Endodermal cell (in vitro differentiated cells): ENCODE measurements around the gene TMTC1. TPM values are rescaled to one million over a fixed set of nuclear protein-coding genes. Genes with fewer than 3 reads are reported as not detected.
A peak's percentile ranks its signal among the peaks of the same experiment; 100 is the strongest.

Source experiments
- DNase-seq: peaks from one replicate; pipeline ENCODE4 v3.0.0-alpha.2; 2017
- H3K27ac ChIP-seq: 2 replicates; pipeline ENCODE4 v1.5.1; 2013; ENCODE audit warnings: mild to moderate bottlenecking, low read depth, low read length, moderate library complexity
- H3K27me3 ChIP-seq: 2 replicates; pipeline ENCODE4 v1.6.1; 2013; ENCODE audit warnings: mild to moderate bottlenecking, low read length, moderate library complexity; ENCODE audit not compliant: insufficient read depth, control insufficient read depth, poor library complexity, severe bottlenecking
- H3K36me3 ChIP-seq: 2 replicates; pipeline ENCODE4 v1.7.0; 2013; ENCODE audit warnings: mild to moderate bottlenecking, low read length, moderate library complexity; ENCODE audit not compliant: control insufficient read depth, insufficient read depth
- H3K4me1 ChIP-seq: one replicate; pipeline ENCODE4 v1.7.0; 2013; ENCODE audit warnings: low read length; ENCODE audit not compliant: control insufficient read depth, insufficient read depth
- H3K4me3 ChIP-seq: 2 replicates; pipeline ENCODE4 v1.5.1; 2013; ENCODE audit warnings: mild to moderate bottlenecking, low read length, moderate library complexity
- H3K9ac ChIP-seq: 2 replicates; pipeline ENCODE4 v1.6.1; 2013; ENCODE audit warnings: mild to moderate bottlenecking, low read length, moderate library complexity; ENCODE audit not compliant: poor library complexity, severe bottlenecking; ENCODE audit errors: extremely low read depth
- H3K9me3 ChIP-seq: 2 replicates; pipeline ENCODE4 v1.6.1; 2013; ENCODE audit warnings: mild to moderate bottlenecking, low read length, moderate library complexity; ENCODE audit not compliant: control insufficient read depth
- H3K27ac Mint-ChIP-seq: 2 replicates; pipeline ENCODE4 v1.8.0; 2020; ENCODE audit warnings: mixed read lengths
- H3K27me3 Mint-ChIP-seq: 2 replicates; pipeline ENCODE4 v1.8.0; 2021; ENCODE audit warnings: mild to moderate bottlenecking, mixed read lengths; ENCODE audit not compliant: insufficient read depth
- H3K36me3 Mint-ChIP-seq: 2 replicates; pipeline ENCODE4 v1.8.0; 2020; ENCODE audit warnings: low read depth, mixed read lengths
- H3K4me1 Mint-ChIP-seq: 2 replicates; pipeline ENCODE4 v1.8.0; 2020; ENCODE audit warnings: mixed read lengths
- H3K4me3 Mint-ChIP-seq: 2 replicates; pipeline ENCODE4 v1.8.0; 2020; ENCODE audit warnings: mild to moderate bottlenecking, moderate library complexity, mixed read lengths
- H3K9me3 Mint-ChIP-seq: 2 replicates; pipeline ENCODE4 v1.8.0; 2020; ENCODE audit warnings: mild to moderate bottlenecking, mixed read lengths
- WGBS, 2 experiments: methylation state at CpG; one replicate each; pipeline versions ENCODE4 v1.1.5 to v1.1.7; 2013; ENCODE audit warnings: missing lambda C conversion rate in 2 of 2, mixed read lengths in 1 of 2; ENCODE audit not compliant: insufficient coverage in 1 of 2, insufficient read length in 1 of 2; 5-methylcytosine and 5-hydroxymethylcytosine counted together
- total RNA-seq, 2 donors: library from RNA; stranded (reverse); fragmentation: NEBNext Ultra II Directional in 1 of 2; extraction: Animal tissue kit (Norgen Biotek cat#: 25700) in 1 of 2; gene quantifications; 2 replicates in 1 of 2; 3 replicates in 1 of 2; pipeline ENCODE4 v1.2.1, GENCODE V29; 2021
- TF ChIP-seq, protein P1 (sequence below): fragments of 200-600 bp; sonication (generic); conservative IDR thresholded peaks from 2 replicates; pipeline ENCODE4 v1.5.0; 2021; ENCODE audit warnings: antibody characterized with exemption, mild to moderate bottlenecking

The TMTC1 gene
- total RNA-seq, 2 donors from 2014 or later, result 31.6 to 71.0 TPM

DNA sequence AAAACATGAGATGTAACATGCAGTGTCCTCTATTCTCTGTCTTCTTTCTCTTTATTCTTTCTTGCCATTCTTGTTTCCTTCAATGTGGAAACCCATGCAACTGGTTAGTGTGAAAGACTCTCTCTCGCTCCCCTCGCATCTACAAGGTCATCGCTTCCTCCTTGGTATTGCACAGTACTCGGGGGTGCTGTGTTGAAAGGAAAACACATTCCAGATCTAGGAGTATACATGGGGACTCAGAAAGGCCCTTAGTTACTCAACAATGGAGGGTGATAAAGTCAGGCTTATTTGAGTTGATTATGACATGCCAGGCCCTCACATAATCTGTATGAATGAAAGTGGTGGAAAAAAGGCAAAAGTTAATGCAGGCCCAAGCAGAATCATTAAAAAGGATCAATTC is 210.8 kb downstream of the TMTC1 start:
- Histone ChIP-seq H3K9ac (no peak overlapping the region), H3K4me3 (no peak overlapping the region), H3K4me1 (peaks cover 16% of the 10 kb centered on the region), H3K9me3 (no peaks in the 10 kb centered on the region), H3K36me3 (peaks cover 23% of the 10 kb centered on the region), H3K27me3 (no peaks in the 10 kb centered on the region), H3K27ac (no peak overlapping the region)
- TF ChIP-seq, protein P1, sequence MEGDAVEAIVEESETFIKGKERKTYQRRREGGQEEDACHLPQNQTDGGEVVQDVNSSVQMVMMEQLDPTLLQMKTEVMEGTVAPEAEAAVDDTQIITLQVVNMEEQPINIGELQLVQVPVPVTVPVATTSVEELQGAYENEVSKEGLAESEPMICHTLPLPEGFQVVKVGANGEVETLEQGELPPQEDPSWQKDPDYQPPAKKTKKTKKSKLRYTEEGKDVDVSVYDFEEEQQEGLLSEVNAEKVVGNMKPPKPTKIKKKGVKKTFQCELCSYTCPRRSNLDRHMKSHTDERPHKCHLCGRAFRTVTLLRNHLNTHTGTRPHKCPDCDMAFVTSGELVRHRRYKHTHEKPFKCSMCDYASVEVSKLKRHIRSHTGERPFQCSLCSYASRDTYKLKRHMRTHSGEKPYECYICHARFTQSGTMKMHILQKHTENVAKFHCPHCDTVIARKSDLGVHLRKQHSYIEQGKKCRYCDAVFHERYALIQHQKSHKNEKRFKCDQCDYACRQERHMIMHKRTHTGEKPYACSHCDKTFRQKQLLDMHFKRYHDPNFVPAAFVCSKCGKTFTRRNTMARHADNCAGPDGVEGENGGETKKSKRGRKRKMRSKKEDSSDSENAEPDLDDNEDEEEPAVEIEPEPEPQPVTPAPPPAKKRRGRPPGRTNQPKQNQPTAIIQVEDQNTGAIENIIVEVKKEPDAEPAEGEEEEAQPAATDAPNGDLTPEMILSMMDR, result no peak
- Mint-ChIP-seq H3K27me3 (no peaks in the 10 kb centered on the region), H3K36me3 (peaks cover 43% of the 10 kb centered on the region), H3K27ac (no peak overlapping the region), H3K9me3 (no peaks in the 10 kb centered on the region), H3K4me1 (peaks cover 31% of the 10 kb centered on the region), H3K4me3 (no peak overlapping the region)
- 71 to 90% methylated on average over 2 to 4 of the region's 4 CpGs for WGBS, 2 experiments
- DNase-seq, result no peak

DNA sequence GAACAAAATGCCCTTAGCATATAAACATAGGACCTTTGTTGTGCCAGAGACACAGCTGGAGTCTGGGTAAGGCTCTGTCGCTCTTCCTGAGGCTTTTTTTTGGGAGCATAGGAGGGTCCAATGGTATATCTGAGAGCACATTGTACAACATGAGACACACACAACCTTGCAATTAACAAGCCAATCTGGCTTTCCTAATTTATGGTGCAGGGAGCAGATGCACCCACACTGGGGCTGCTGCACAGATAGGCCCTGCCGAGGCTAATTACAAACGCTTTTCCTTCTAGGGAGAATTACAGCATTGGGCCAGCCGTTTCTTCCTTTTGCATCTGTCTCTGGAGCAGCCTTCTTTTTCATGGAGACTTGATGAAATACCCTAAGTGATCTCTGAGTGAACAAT is 211.3 kb downstream of the TMTC1 start:
- Mint-ChIP-seq H3K36me3 (peaks cover 42% of the 10 kb centered on the region), H3K27me3 (no peaks in the 10 kb centered on the region)
- H3K27me3 ChIP-seq, result no peaks in the 10 kb centered on the region

DNA sequence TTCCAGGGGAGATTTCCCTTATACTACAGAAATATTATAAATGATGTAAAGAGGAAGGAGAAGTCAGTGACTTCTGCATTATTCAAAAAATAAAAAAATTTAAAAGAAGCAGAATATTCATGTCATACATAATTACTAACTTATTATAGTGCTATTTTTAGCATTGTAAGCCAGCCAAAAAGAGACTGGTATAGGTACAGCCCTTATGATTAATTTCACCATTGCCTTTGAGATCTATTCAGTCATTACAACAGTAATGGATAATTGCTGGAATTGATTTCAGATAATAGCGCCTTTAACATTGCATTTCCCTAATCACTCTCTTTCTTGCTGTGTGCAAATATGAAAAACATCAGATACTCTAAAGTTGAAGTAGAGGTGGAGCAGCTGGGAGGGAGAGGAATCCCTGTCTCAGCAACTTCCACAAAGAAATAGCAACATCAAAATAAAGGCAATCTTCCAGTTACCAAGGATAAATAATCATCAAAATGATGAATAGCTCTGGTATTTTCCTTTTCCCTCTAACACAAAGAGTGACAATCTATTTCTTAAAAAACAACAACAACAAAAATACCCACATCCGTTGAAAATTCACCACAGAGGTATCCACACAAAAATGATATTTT is 214.5 kb downstream of the TMTC1 start:
- Mint-ChIP-seq H3K4me3 (no peak overlapping the region), H3K9me3 (peaks cover 13% of the 10 kb centered on the region), H3K36me3 (peaks cover 57% of the 10 kb centered on the region), H3K27me3 (no peaks in the 10 kb centered on the region), H3K4me1 (peaks cover 27% of the 10 kb centered on the region), H3K27ac (peak overlapping the region; percentile 22)
- H3K27me3 ChIP-seq, result no peaks in the 10 kb centered on the region
- TF ChIP-seq, protein P1, result no peak
- H3K9me3 ChIP-seq, result peaks cover 16% of the 10 kb centered on the region
- peaks cover 13% of the 10 kb centered on the region for H3K4me1 ChIP-seq
- DNase-seq, result no peak
- H3K4me3 ChIP-seq, result no peak overlapping the region
- WGBS, 2 experiments, result 100% methylated on average over 2 of the region's 2 CpGs; no CpG with 5 or more reads in 1 of the 2 experiments
- H3K27ac ChIP-seq, result no peak overlapping the region
- peaks cover 23% of the 10 kb centered on the region for H3K36me3 ChIP-seq
- H3K9ac ChIP-seq, result no peak overlapping the region

More for the DNA sequence above, 211.3 kb downstream of the TMTC1 start:
- H3K4me1 ChIP-seq, result peaks cover 16% of the 10 kb centered on the region
- Mint-ChIP-seq H3K27ac (no peak overlapping the region), H3K4me1 (peaks cover 31% of the 10 kb centered on the region), H3K9me3 (no peaks in the 10 kb centered on the region), H3K4me3 (no peak overlapping the region)
- H3K4me3 ChIP-seq, result no peak overlapping the region
- no peak overlapping the region for H3K27ac ChIP-seq
- TF ChIP-seq, protein P1, result no peak
- no peaks in the 10 kb centered on the region for H3K9me3 ChIP-seq
- WGBS, 2 experiments, result 91 to 96% methylated on average over 4 of the region's 4 CpGs
- H3K9ac ChIP-seq, result no peak overlapping the region
- no peak for DNase-seq
- peaks cover 23% of the 10 kb centered on the region for H3K36me3 ChIP-seq
